Progenitor cell of endocrine pancreas (in vitro differentiated cells): ENCODE data around the gene TBX5. TPM values are rescaled to one million over a fixed set of nuclear protein-coding genes. Genes with fewer than 3 reads are reported as not detected.

Source experiments
- DNase-seq: peaks from one replicate; pipeline ENCODE4 v3.0.0; 2021; ENCODE audit warnings: low spot score; ENCODE audit not compliant: unreplicated experiment
- H3K27ac Mint-ChIP-seq: 2 replicates; pipeline ENCODE4 v1.8.0; 2021; ENCODE audit warnings: mild to moderate bottlenecking, moderate library complexity, mixed read lengths
- H3K27me3 Mint-ChIP-seq: 2 replicates; pipeline ENCODE4 v1.8.0; 2021; ENCODE audit warnings: mixed read lengths
- H3K36me3 Mint-ChIP-seq: 2 replicates; pipeline ENCODE4 v1.8.0; 2022; ENCODE audit warnings: mixed read lengths; ENCODE audit not compliant: insufficient read depth
- H3K4me1 Mint-ChIP-seq: 2 replicates; pipeline ENCODE4 v1.8.0; 2021; ENCODE audit warnings: low read depth, mixed read lengths
- H3K4me3 Mint-ChIP-seq: 2 replicates; pipeline ENCODE4 v1.8.0; 2021; ENCODE audit warnings: low read depth, mild to moderate bottlenecking, moderate library complexity, mixed read lengths
- H3K9me3 Mint-ChIP-seq: 2 replicates; pipeline ENCODE4 v1.8.0; 2021; ENCODE audit warnings: low read depth, mixed read lengths
- CTCF ChIP-seq: fragments of 200-600 bp; sonication (generic); IDR thresholded peaks from one replicate; pipeline ENCODE4 v1.5.0; 2021; ENCODE audit warnings: antibody characterized with exemption, mild to moderate bottlenecking; ENCODE audit not compliant: unreplicated experiment
- total RNA-seq: library from RNA; stranded (reverse); gene quantifications from 2 replicates; pipeline ENCODE4 v1.2.1, GENCODE V29; 2021

TBX5 gene
- total RNA-seq, 1 donor from 2014 or later = not detected

- peaks cover 5% of the 10 kb centered on the region for H3K4me1 Mint-ChIP-seq
- peaks cover 100% of the 10 kb centered on the region for H3K27me3 Mint-ChIP-seq
- no peaks in the 10 kb centered on the region for H3K36me3 Mint-ChIP-seq
- H3K4me3 Mint-ChIP-seq = no peak overlapping the region
- H3K27ac Mint-ChIP-seq = no peak overlapping the region
- no peak for DNase-seq
- TF ChIP-seq CTCF = no peak
- H3K9me3 Mint-ChIP-seq = no peaks in the 10 kb centered on the region
Measured at GRCh38 chr12:114407842-114408411, 2.0 kb upstream of the TBX5 start.

GRCh38 chr12:114406984-114407841 lies 1.3 kb upstream of the TBX5 start:
- Mint-ChIP-seq H3K4me1 (peaks cover 5% of the 10 kb centered on the region), H3K27ac (no peak overlapping the region), H3K27me3 (peaks cover 100% of the 10 kb centered on the region), H3K4me3 (no peak overlapping the region), H3K36me3 (no peaks in the 10 kb centered on the region), H3K9me3 (no peaks in the 10 kb centered on the region)
- no peak for DNase-seq
- no peak for TF ChIP-seq CTCF

GRCh38 chr12:114406316-114406983 lies 506 bp upstream of the TBX5 start:
- peaks cover 100% of the 10 kb centered on the region for H3K27me3 Mint-ChIP-seq
- DNase-seq = no peak
- peaks cover 5% of the 10 kb centered on the region for H3K4me1 Mint-ChIP-seq
- no peak for TF ChIP-seq CTCF
- no peak overlapping the region for H3K27ac Mint-ChIP-seq
- H3K4me3 Mint-ChIP-seq = no peak overlapping the region
- H3K9me3 Mint-ChIP-seq = no peaks in the 10 kb centered on the region
- H3K36me3 Mint-ChIP-seq = no peaks in the 10 kb centered on the region

GRCh38 chr12:114404926-114405518 lies 922 bp downstream of the TBX5 start:
- no peak for DNase-seq
- peaks cover 8% of the 10 kb centered on the region for H3K4me1 Mint-ChIP-seq
- no peaks in the 10 kb centered on the region for H3K9me3 Mint-ChIP-seq
- H3K36me3 Mint-ChIP-seq = no peaks in the 10 kb centered on the region
- no peak overlapping the region for H3K27ac Mint-ChIP-seq
- H3K4me3 Mint-ChIP-seq = no peak overlapping the region
- no peak for TF ChIP-seq CTCF
- peaks cover 100% of the 10 kb centered on the region for H3K27me3 Mint-ChIP-seq
